GM12801 (cell line): ENCODE measurements around the gene GBP6.

ENCODE experiments used
- CTCF ChIP-seq: IDR thresholded peaks from one replicate; pipeline ENCODE4 v1.5.1; 2011; ENCODE audit warnings: control low read depth; ENCODE audit not compliant: insufficient read length; ENCODE audit errors: extremely low read depth

GBP6 gene, protein sequence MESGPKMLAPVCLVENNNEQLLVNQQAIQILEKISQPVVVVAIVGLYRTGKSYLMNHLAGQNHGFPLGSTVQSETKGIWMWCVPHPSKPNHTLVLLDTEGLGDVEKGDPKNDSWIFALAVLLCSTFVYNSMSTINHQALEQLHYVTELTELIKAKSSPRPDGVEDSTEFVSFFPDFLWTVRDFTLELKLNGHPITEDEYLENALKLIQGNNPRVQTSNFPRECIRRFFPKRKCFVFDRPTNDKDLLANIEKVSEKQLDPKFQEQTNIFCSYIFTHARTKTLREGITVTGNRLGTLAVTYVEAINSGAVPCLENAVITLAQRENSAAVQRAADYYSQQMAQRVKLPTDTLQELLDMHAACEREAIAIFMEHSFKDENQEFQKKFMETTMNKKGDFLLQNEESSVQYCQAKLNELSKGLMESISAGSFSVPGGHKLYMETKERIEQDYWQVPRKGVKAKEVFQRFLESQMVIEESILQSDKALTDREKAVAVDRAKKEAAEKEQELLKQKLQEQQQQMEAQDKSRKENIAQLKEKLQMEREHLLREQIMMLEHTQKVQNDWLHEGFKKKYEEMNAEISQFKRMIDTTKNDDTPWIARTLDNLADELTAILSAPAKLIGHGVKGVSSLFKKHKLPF

DNA sequence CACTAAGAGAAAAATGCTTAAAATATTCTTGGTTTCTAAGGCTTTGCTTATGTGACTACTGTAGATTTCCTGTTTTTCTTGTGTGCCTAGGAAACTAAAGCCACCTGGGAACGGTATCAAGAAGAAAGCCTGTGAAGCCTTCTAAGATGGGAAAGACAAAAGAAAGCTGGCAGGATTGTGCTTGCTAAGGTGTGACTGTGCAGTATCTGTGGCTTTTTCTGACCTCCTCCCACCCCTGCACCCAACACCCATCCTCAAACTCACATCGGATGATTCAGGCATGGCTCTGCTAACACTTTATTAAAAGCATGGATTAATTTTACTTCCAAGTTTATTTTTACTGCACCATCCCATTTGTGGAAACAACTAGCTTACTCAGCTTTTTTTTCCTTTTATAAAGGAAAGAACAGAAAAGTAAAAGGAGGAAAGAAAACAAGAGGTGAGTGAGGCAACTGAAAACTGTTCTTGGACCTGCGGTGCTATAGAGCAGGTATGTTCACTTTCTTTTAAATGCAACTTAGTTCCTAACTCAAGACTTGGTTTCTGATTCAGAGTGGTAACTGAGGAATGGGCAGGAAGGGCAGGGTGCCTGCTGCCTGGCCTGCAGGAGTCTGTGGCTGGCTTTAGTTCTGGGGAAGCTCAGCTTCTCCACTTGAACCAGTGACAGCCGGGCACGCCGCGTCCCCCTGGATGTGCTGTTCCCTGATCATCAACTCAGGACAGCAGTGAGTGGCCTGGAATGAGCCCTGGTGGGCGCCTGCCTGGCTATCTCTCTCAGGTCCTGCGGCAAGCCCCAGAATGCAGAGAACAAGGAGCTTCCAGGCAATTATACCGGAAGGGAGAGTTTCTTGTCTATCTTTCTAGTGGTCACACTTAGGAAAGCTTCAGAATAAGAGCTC lies at the start of gene GBP6:
Gene GBP6, plus strand, starts transcription at position 422 of the 899 bp plus-strand sequence. CDS start 4,493 bp downstream, outside the sequence.
- no peak for TF ChIP-seq CTCF

GRCh38 chr1:89322402-89322801 lies 41.5 kb upstream of the GBP6 start:
- no peak for TF ChIP-seq CTCF

- TF ChIP-seq CTCF: no peak
Measured at GRCh38 chr1:89331890-89332289, 32.0 kb upstream of the GBP6 start.

GRCh38 chr1:89332461-89332860 lies 31.4 kb upstream of the GBP6 start:
- TF ChIP-seq CTCF: no peak

DNA sequence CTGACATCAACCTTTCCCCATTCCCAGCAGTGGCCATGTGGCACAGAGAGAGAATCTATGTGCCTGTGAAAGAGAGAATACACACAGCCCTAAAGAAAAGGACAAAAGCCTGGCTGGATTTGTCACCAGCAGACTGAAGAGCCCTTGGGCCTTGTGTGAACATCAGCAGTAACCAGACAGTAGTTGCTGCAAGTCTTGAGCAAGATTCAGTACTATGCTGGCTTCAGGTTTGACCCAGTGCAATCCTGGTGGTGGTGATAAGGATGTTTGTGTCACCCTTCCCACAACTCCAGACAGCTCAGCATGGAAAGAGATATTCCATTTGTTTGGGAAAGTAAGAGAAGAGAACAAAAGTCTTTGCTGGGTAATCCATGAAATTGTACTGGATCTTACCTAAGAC lies 28.4 kb upstream of the GBP6 start:
- no peak for TF ChIP-seq CTCF

GRCh38 chr1:89337903-89338302 lies 26.0 kb upstream of the GBP6 start:
- no peak for TF ChIP-seq CTCF

GRCh38 chr1:89339039-89339438 lies 24.8 kb upstream of the GBP6 start:
- TF ChIP-seq CTCF: no peak
